ENCODE measurements around the gene EML1.
"Not testable (repeated sequence)": the region's sequence is repeated elsewhere in the genome, so short reads cannot be mapped to it uniquely, and the experiment has no call there.

Gene EML1

GRCh38 chr14:99944241-99944651 lies 151.0 kb downstream of the EML1 start:
- DNase-seq = no peak

GRCh38 chr14:99945732-99946651 lies 152.8 kb downstream of the EML1 start:
- no peak for DNase-seq

GRCh38 chr14:99946652-99947489 lies 153.7 kb downstream of the EML1 start:
- DNase-seq = peak; percentile 83

- DNase-seq = no peak
Measured at GRCh38 chr14:99947695-99948094, 154.5 kb downstream of the EML1 start.

GRCh38 chr14:99949011-99949732 lies 156.0 kb downstream of the EML1 start:
- not testable (repeated sequence) for DNase-seq

GRCh38 chr14:99950181-99950580 lies 157.0 kb downstream of the EML1 start:
- no peak for DNase-seq

GRCh38 chr14:99951085-99951484 lies 157.9 kb downstream of the EML1 start:
- no peak for DNase-seq

- DNase-seq = no peak
Measured at GRCh38 chr14:99952039-99952438, 158.8 kb downstream of the EML1 start.

- no peak for DNase-seq
Measured at GRCh38 chr14:99952453-99952852, 159.2 kb downstream of the EML1 start.

GRCh38 chr14:99955826-99956455 lies 162.7 kb downstream of the EML1 start:
- no peak for DNase-seq

GRCh38 chr14:99958380-99958779 lies 165.2 kb downstream of the EML1 start:
- DNase-seq = no peak

GRCh38 chr14:99961826-99962518 lies 168.8 kb downstream of the EML1 start:
- DNase-seq = peak; percentile 19

GRCh38 chr14:99964979-99965378 lies 171.8 kb downstream of the EML1 start:
- no peak for DNase-seq

GRCh38 chr14:99966037-99966835 lies 173.0 kb downstream of the EML1 start:
- no peak for DNase-seq

GRCh38 chr14:99966912-99967311 lies 173.7 kb downstream of the EML1 start:
- no peak for DNase-seq

- DNase-seq = no peak
Measured at GRCh38 chr14:99968191-99968920, 175.1 kb downstream of the EML1 start.

- no peak for DNase-seq
Measured at GRCh38 chr14:99968941-99969340, 175.7 kb downstream of the EML1 start.

GRCh38 chr14:99969673-99970322 lies 176.6 kb downstream of the EML1 start:
- DNase-seq = no peak

GRCh38 chr14:99971087-99971940 lies 178.1 kb downstream of the EML1 start:
- peak; percentile 92 for DNase-seq
